K562 (cell line): ENCODE data around the gene HSDL1. TPM values are rescaled to one million over a fixed set of nuclear protein-coding genes. Genes with fewer than 3 reads are reported as not detected.

Source experiments
- ARID1B ChIP-seq: fragments of 450-650 bp; IDR thresholded peaks from 2 replicates; pipeline ENCODE4 v1.6.1; 2016; ENCODE audit warnings: antibody characterized with exemption, mild to moderate bottlenecking, inconsistent platforms
- ARNT ChIP-seq, 2 experiments: fragments of 450-650 bp; IDR thresholded peaks; 2 replicates each; pipeline ENCODE4 v1.6.1; 2016; ENCODE audit warnings: mild to moderate bottlenecking in 1 of 2
- CBFB ChIP-seq: sonication (generic); formaldehyde crosslinking; IDR thresholded peaks from 2 replicates; pipeline ENCODE4 v1.4.0; 2020; ENCODE audit warnings: mild to moderate bottlenecking, missing genetic modification reagents
- CREB1 ChIP-seq, 2 experiments: sonication (generic) in 1 of 2; formaldehyde crosslinking in 1 of 2; IDR thresholded peaks; 2 replicates each; pipeline versions ENCODE4 v1.6.1 to v1.8.0; 2012 to 2022; ENCODE audit warnings: inconsistent platforms in 1 of 2, mild to moderate bottlenecking in 1 of 2, missing genetic modification reagents in 1 of 2, moderate library complexity in 1 of 2
- HINFP ChIP-seq: fragments of 450-650 bp; conservative IDR thresholded peaks from 2 replicates; pipeline ENCODE4 v1.6.1; 2016; ENCODE audit warnings: missing genetic modification characterization, low read depth, mild to moderate bottlenecking, control low read depth, missing compliant biosample characterization
- KAT7 ChIP-seq: sonication (generic); formaldehyde crosslinking; IDR thresholded peaks from 2 replicates; pipeline ENCODE4 v1.8.0; 2022; ENCODE audit warnings: missing genetic modification reagents, mild to moderate bottlenecking, borderline replicate concordance
- KLF1 ChIP-seq: fragments of 450-650 bp; IDR thresholded peaks from 2 replicates; pipeline ENCODE4 v1.6.1; 2016; ENCODE audit warnings: missing genetic modification characterization, missing compliant biosample characterization
- L3MBTL2 ChIP-seq: fragments of 450-650 bp; IDR thresholded peaks from 2 replicates; pipeline ENCODE4 v1.6.1; 2016; ENCODE audit warnings: mild to moderate bottlenecking, moderate library complexity
- LEF1 ChIP-seq: fragments of 450-650 bp; IDR thresholded peaks from 2 replicates; pipeline ENCODE4 v1.6.1; 2016; ENCODE audit warnings: mild to moderate bottlenecking
- MCM2 ChIP-seq: fragments of 450-650 bp; IDR thresholded peaks from 2 replicates; pipeline ENCODE4 v1.6.1; 2017; ENCODE audit warnings: low read depth, mild to moderate bottlenecking
- RCOR1 ChIP-seq, 2 experiments: IDR thresholded peaks; 2 replicates each; pipeline ENCODE4 v1.6.1; 2012; ENCODE audit warnings: low read depth in 2 of 2, low read length in 2 of 2, borderline replicate concordance in 1 of 2, improper control_type of control experiment in 1 of 2
- SNRNP70 ChIP-seq: fragments of 200-400 bp; formaldehyde crosslinking; optimal IDR thresholded peaks from 2 replicates; pipeline ENCODE3; 2017; ENCODE audit warnings: low read depth, low read length
- SRSF3 ChIP-seq: fragments of 200-400 bp; formaldehyde crosslinking; IDR thresholded peaks from 2 replicates; pipeline ENCODE4 v1.6.1; 2016; ENCODE audit warnings: mild to moderate bottlenecking, low read length, moderate library complexity; ENCODE audit not compliant: insufficient read depth
- STAG1 ChIP-seq: sonication (generic); formaldehyde crosslinking; IDR thresholded peaks from 2 replicates; pipeline ENCODE4 v1.5.0; 2020; ENCODE audit warnings: missing genetic modification reagents, borderline replicate concordance
- STAT5A ChIP-seq: IDR thresholded peaks from 2 replicates; pipeline ENCODE4 v1.6.1; 2012; ENCODE audit warnings: low read length, inconsistent platforms, borderline replicate concordance
- TAL1 ChIP-seq: fragments of 450-650 bp; IDR thresholded peaks from 2 replicates; pipeline ENCODE4 v1.6.1; 2016; ENCODE audit warnings: mild to moderate bottlenecking
- ZFP36 ChIP-seq: fragments of 150-350 bp; IDR thresholded peaks from 2 replicates; pipeline ENCODE4 v1.6.1; 2018; ENCODE audit warnings: low read length, low read depth; ENCODE audit not compliant: partially characterized antibody
- ZNF318 ChIP-seq, 2 experiments: fragments of 450-650 bp; IDR thresholded peaks; 2 replicates each; pipeline ENCODE4 v1.6.1; 2016; ENCODE audit warnings: mild to moderate bottlenecking in 2 of 2, borderline replicate concordance in 1 of 2, low read depth in 1 of 2, moderate library complexity in 1 of 2
- polyA plus RNA-seq, 8 experiments: library from polyadenylated mRNA; depleted of rRNA in 4 of 8; stranded (reverse) in 5 of 8; unstranded in 3 of 8; fragments of >200 nt; fragmentation: Nextera tagmentation in 2 of 8; fragmentation: Illumina TruSeq in 1 of 8; extraction: Ambion mirVana in 2 of 8; extraction: Trizol in 1 of 8; gene quantifications; 2 replicates each; pipeline versions ENCODE4 v1.2.1 to v1.2.3, GENCODE V29; 2011 to 2014; ENCODE audit warnings: inconsistent platforms in 1 of 8, missing spikeins in 1 of 8
- total RNA-seq, 7 experiments: library from RNA; depleted of rRNA in 6 of 7; stranded (reverse); fragments of >200 nt in 6 of 7; fragmentation: Illumina TruSeq in 2 of 7; extraction: Trizol in 2 of 7; gene quantifications; 2 replicates each; pipeline versions ENCODE4 v1.2.1 to v1.2.3, GENCODE V29; 2011 to 2021; ENCODE audit warnings: low replicate concordance in 1 of 7

HSDL1 gene
- total and polyA plus RNA-seq, 9 of the 15 experiments (the other 6 are each of a cell fraction or from before 2014, with no cell fraction given) = 14.8 to 41.2 (median 27.7) TPM

- TF ChIP-seq SNRNP70 = no peak
- TF ChIP-seq KLF1 (tag) = peak; percentile 76; the same call in 1 of the 2 replicates
- peak; percentile 45; the same call in 1 of the 2 replicates for TF ChIP-seq TAL1
- no peak for TF ChIP-seq MCM2
- no peak for TF ChIP-seq STAG1 (CRISPR knock-in tag)
- no peak for TF ChIP-seq ZFP36
- TF ChIP-seq ZNF318 (IDR thresholded peaks at IDR 0.05; ENCODE audit: borderline replicate concordance in 1 of 2, low read depth in 1 of 2) = peak in 1 of 2 experiments; percentile 81; a peak in 2 of 4 replicates
- TF ChIP-seq CREB1 (IDR thresholded peaks at IDR 0.05) = no peak
- TF ChIP-seq CREB1 (CRISPR knock-in tag; IDR thresholded peaks at IDR 0.05) = peak; percentile 66
- peak; percentile 98 for TF ChIP-seq LEF1
- TF ChIP-seq L3MBTL2 = peak; percentile 90
- peak; percentile 70 for TF ChIP-seq ARID1B
- TF ChIP-seq RCOR1 (IDR thresholded peaks at IDR 0.05; ENCODE audit: borderline replicate concordance in 1 of 2, low read depth in 2 of 2, low read length in 2 of 2) = peak in 1 of 2 experiments; percentile 92; a peak in 2 of 4 replicates
- no peak for TF ChIP-seq SRSF3
- no peak for TF ChIP-seq CBFB (CRISPR knock-in tag)
- TF ChIP-seq KAT7 (CRISPR knock-in tag) = peak; percentile 82
- TF ChIP-seq HINFP = peak; percentile 54; the same call in 1 of the 2 replicates
- TF ChIP-seq STAT5A = no peak
- peak in 1 of 2 experiments; percentile 57; a peak in 3 of 4 replicates for TF ChIP-seq ARNT (IDR thresholded peaks at IDR 0.05)
Measured at GRCh38 chr16:84138824-84139627, 6.0 kb downstream of the HSDL1 start (continued).
